HepG2 (cell line): ENCODE measurements around the gene MYBL2. TPM values are rescaled to one million over a fixed set of nuclear protein-coding genes. Genes with fewer than 3 reads are reported as not detected.

ENCODE experiments used
- BCL6 ChIP-seq: IDR thresholded peaks from 2 replicates; pipeline ENCODE4 v1.6.1; 2016; ENCODE audit warnings: missing genetic modification reagents, missing compliant biosample characterization
- GTF3A ChIP-seq: sonication (generic); formaldehyde crosslinking; conservative IDR thresholded peaks from 2 replicates; pipeline ENCODE4 v1.4.0; 2020; ENCODE audit warnings: mild to moderate bottlenecking, missing genetic modification reagents
- HHEX ChIP-seq: IDR thresholded peaks from 2 replicates; pipeline ENCODE4 v1.6.1; 2016; ENCODE audit warnings: control low read depth
- NR2F2 ChIP-seq: IDR thresholded peaks from 2 replicates; pipeline ENCODE4 v1.6.1; 2012; ENCODE audit warnings: low read depth, inconsistent platforms, borderline replicate concordance
- NR2F6 ChIP-seq, 2 experiments: IDR thresholded peaks; 2 replicates each; pipeline ENCODE4 v1.6.1; 2016; ENCODE audit warnings: antibody characterized with exemption in 1 of 2, mild to moderate bottlenecking in 1 of 2
- RAD51 ChIP-seq: fragments of 450-650 bp; IDR thresholded peaks from 2 replicates; pipeline ENCODE4 v1.6.1; 2016; ENCODE audit warnings: borderline replicate concordance
- TBX3 ChIP-seq: fragments of 450-650 bp; IDR thresholded peaks from 2 replicates; pipeline ENCODE4 v1.6.1; 2017; ENCODE audit warnings: antibody characterized with exemption, mild to moderate bottlenecking, inconsistent platforms, borderline replicate concordance
- XRCC5 ChIP-seq: fragments of 200-400 bp; formaldehyde crosslinking; optimal IDR thresholded peaks from 2 replicates; pipeline ENCODE3; 2017; ENCODE audit warnings: mild to moderate bottlenecking, low read length
- ZBTB26 ChIP-seq: IDR thresholded peaks from 2 replicates; pipeline ENCODE4 v1.6.1; 2016; ENCODE audit warnings: missing compliant biosample characterization, missing genetic modification reagents, borderline replicate concordance
- ZNF232 ChIP-seq: sonication (generic); formaldehyde crosslinking; IDR thresholded peaks from 2 replicates; pipeline ENCODE4 v1.4.0; 2020; ENCODE audit warnings: missing genetic modification reagents, borderline replicate concordance
- ZNF609 ChIP-seq: sonication (generic); formaldehyde crosslinking; IDR thresholded peaks from 2 replicates; pipeline ENCODE4 v1.4.0; 2020; ENCODE audit warnings: mild to moderate bottlenecking, missing genetic modification reagents, borderline replicate concordance
- ZNF646 ChIP-seq: sonication (generic); formaldehyde crosslinking; IDR thresholded peaks from 2 replicates; pipeline ENCODE4 v1.9.0; 2021; ENCODE audit warnings: mild to moderate bottlenecking, missing genetic modification reagents
- polyA plus RNA-seq, 8 experiments: library from polyadenylated mRNA; depleted of rRNA in 3 of 8; stranded (reverse) in 7 of 8; unstranded in 1 of 8; fragments of >200 nt; fragmentation: Illumina TruSeq in 4 of 8; extraction: Trizol in 4 of 8; gene quantifications; 2 replicates each; pipeline versions ENCODE4 v1.2.1 to v1.2.3, GENCODE V29; 2011 to 2016; ENCODE audit warnings: low read depth in 4 of 8, missing spikeins in 1 of 8, mixed read lengths in 1 of 8; ENCODE audit not compliant: insufficient read depth in 1 of 8
- total RNA-seq, 5 experiments: library from RNA; depleted of rRNA; stranded (reverse); fragments of >200 nt; fragmentation: Illumina TruSeq; extraction: Trizol; gene quantifications; 2 replicates each; pipeline ENCODE4 v1.2.3, GENCODE V29; 2016; ENCODE audit warnings: low read depth in 1 of 5

Gene MYBL2
- total and polyA plus RNA-seq, 2 of the 13 experiments (the other 11 are each of a cell fraction or from before 2014, with no cell fraction given), result 11.9 to 66.2 TPM

- peak; percentile 25; the same call in 1 of the 2 replicates for TF ChIP-seq ZNF609 (CRISPR knock-in tag)
- 0 out of 2 replicates have a peak, but pooled peaks have one; percentile 42 for TF ChIP-seq ZNF646
- TF ChIP-seq NR2F6 (IDR thresholded peaks at IDR 0.05), result peak; percentile 53
- TF ChIP-seq NR2F6 (CRISPR knock-in tag; IDR thresholded peaks at IDR 0.05), result no peak
- TF ChIP-seq NR2F2, result 0 out of 2 replicates have a peak, but pooled peaks have one; percentile 17
- TF ChIP-seq BCL6, result peak; percentile 54; the same call in 1 of the 2 replicates
- no peak for TF ChIP-seq GTF3A (CRISPR knock-in tag)
- no peak for TF ChIP-seq ZNF232
- TF ChIP-seq XRCC5, result no peak
- 0 out of 2 replicates have a peak, but pooled peaks have one; percentile 19 for TF ChIP-seq RAD51
- TF ChIP-seq ZBTB26 (CRISPR knock-in tag), result peak; percentile 94
- TF ChIP-seq TBX3, result peak; percentile 30; the same call in 1 of the 2 replicates
- TF ChIP-seq HHEX (CRISPR knock-in tag), result 0 out of 2 replicates have a peak, but pooled peaks have one; percentile 50
Observed at GRCh38 chr20:43727980-43728590, 61.2 kb downstream of the MYBL2 start (continued).
